ENCODE data around the gene ARFGAP3.

ARFGAP3 gene

GRCh38 chr22:42865536-42865935, 8.5 kb upstream of the ARFGAP3 start:
- no peaks in the 10 kb centered on the region for H3K27me3 ChIP-seq (ENCODE audit: insufficient read depth, low read length, poor library complexity)

GRCh38 chr22:42863349-42863961, 6.4 kb upstream of the ARFGAP3 start:
- H3K79me2 ChIP-seq (ENCODE audit: insufficient read depth, low read length), result no peaks in the 10 kb centered on the region
- no peak overlapping the region for H2AFZ ChIP-seq (ENCODE audit: low read depth, low read length)
- no peak overlapping the region for H3K27ac ChIP-seq (ENCODE audit: low read length)
- no peak for TF ChIP-seq CTCF (IDR thresholded peaks at IDR 0.05; ENCODE audit: borderline replicate concordance, extremely low read depth, low read length, poor library complexity, severe bottlenecking)
- TF ChIP-seq EZH2 (IDR thresholded peaks at IDR 0.05; ENCODE audit: borderline replicate concordance, low read depth, low read length, severe bottlenecking), result no peak
- no peak overlapping the region for H3K4me3 ChIP-seq (ENCODE audit: low read depth in 1 of 2, low read length in 2 of 2)
- H4K20me1 ChIP-seq (ENCODE audit: insufficient read depth, low read length), result peaks cover 3% of the 10 kb centered on the region; the same call in 1 of the 2 replicates
- no peak overlapping the region for H3K9ac ChIP-seq (ENCODE audit: low read depth, low read length)
- ATAC-seq (ENCODE audit: insufficient read depth, low read depth) (no peak), DNase-seq (no peak)
- no peaks in the 10 kb centered on the region for H3K27me3 ChIP-seq (ENCODE audit: insufficient read depth, low read length, poor library complexity)
- H3K4me1 ChIP-seq (ENCODE audit: insufficient read depth, low read length), result no peaks in the 10 kb centered on the region; the same call in 1 of the 2 replicates
- no peaks in the 10 kb centered on the region for H3K9me3 ChIP-seq (ENCODE audit: insufficient read depth, low read length, severe bottlenecking)
- H3K4me2 ChIP-seq (ENCODE audit: insufficient read depth, low read length), result no peak overlapping the region
- no peaks in the 10 kb centered on the region for H3K36me3 ChIP-seq (ENCODE audit: insufficient read depth, low read length)

More at GRCh38 chr22:42865536-42865935, 8.5 kb upstream of the ARFGAP3 start:
- Histone ChIP-seq H2AFZ (ENCODE audit: low read depth, low read length) (no peak overlapping the region), H3K27ac (ENCODE audit: low read length) (no peak overlapping the region), H3K9me3 (ENCODE audit: insufficient read depth, low read length, severe bottlenecking) (no peaks in the 10 kb centered on the region), H3K4me2 (ENCODE audit: insufficient read depth, low read length) (no peak overlapping the region), H3K4me1 (ENCODE audit: insufficient read depth, low read length) (no peaks in the 10 kb centered on the region), H3K79me2 (ENCODE audit: insufficient read depth, low read length) (no peaks in the 10 kb centered on the region), H4K20me1 (ENCODE audit: insufficient read depth, low read length) (peaks cover 3% of the 10 kb centered on the region; the same call in 1 of the 2 replicates), H3K4me3 (ENCODE audit: low read depth in 1 of 2, low read length in 2 of 2) (no peak overlapping the region), H3K9ac (ENCODE audit: low read depth, low read length) (no peak overlapping the region), H3K36me3 (ENCODE audit: insufficient read depth, low read length) (peaks cover 5% of the 10 kb centered on the region; the same call in 1 of the 2 replicates)
- DNase-seq (no peak), ATAC-seq (ENCODE audit: insufficient read depth, low read depth) (no peak)
- TF ChIP-seq CTCF (IDR thresholded peaks at IDR 0.05; ENCODE audit: borderline replicate concordance, extremely low read depth, low read length, poor library complexity, severe bottlenecking), result no peak
- TF ChIP-seq EZH2 (IDR thresholded peaks at IDR 0.05; ENCODE audit: borderline replicate concordance, low read depth, low read length, severe bottlenecking), result no peak

GRCh38 chr22:42862045-42862734, 5.1 kb upstream of the ARFGAP3 start:
- Histone ChIP-seq H3K9me3 (ENCODE audit: insufficient read depth, low read length, severe bottlenecking) (no peaks in the 10 kb centered on the region), H3K4me1 (ENCODE audit: insufficient read depth, low read length) (peaks cover 11% of the 10 kb centered on the region), H3K36me3 (ENCODE audit: insufficient read depth, low read length) (no peaks in the 10 kb centered on the region; the same call in 1 of the 2 replicates), H3K79me2 (ENCODE audit: insufficient read depth, low read length) (peaks cover 8% of the 10 kb centered on the region; the same call in 1 of the 2 replicates), H3K27me3 (ENCODE audit: insufficient read depth, low read length, poor library complexity) (no peaks in the 10 kb centered on the region), H3K9ac (ENCODE audit: low read depth, low read length) (no peak overlapping the region), H3K4me2 (ENCODE audit: insufficient read depth, low read length) (no peak overlapping the region), H3K27ac (ENCODE audit: low read length) (no peak overlapping the region), H3K4me3 (ENCODE audit: low read depth in 1 of 2, low read length in 2 of 2) (no peak overlapping the region), H4K20me1 (ENCODE audit: insufficient read depth, low read length) (peaks cover 3% of the 10 kb centered on the region; the same call in 1 of the 2 replicates), H2AFZ (ENCODE audit: low read depth, low read length) (no peak overlapping the region)
- ATAC-seq (ENCODE audit: insufficient read depth, low read depth) (no peak), DNase-seq (no peak)
- TF ChIP-seq EZH2 (IDR thresholded peaks at IDR 0.05; ENCODE audit: borderline replicate concordance, low read depth, low read length, severe bottlenecking) (no peak), CTCF (IDR thresholded peaks at IDR 0.05; ENCODE audit: borderline replicate concordance, extremely low read depth, low read length, poor library complexity, severe bottlenecking) (no peak)
